Esophagus muscularis mucosa (tissue), 4 donors: Measurements from ENCODE around the gene HSD17B1.

Source experiments
- CTCF ChIP-seq, 3 experiments: fragments of 200-600 bp in 2 of 3; fragments of 450-650 bp in 1 of 3; sonication (generic) in 2 of 3; IDR thresholded peaks; one replicate each; pipeline ENCODE4 v1.5.1; 2017 to 2019; ENCODE audit warnings: antibody characterized with exemption in 3 of 3, mild to moderate bottlenecking in 2 of 3, moderate library complexity in 1 of 3
- EP300 ChIP-seq: sonication (generic); formaldehyde crosslinking; IDR thresholded peaks from one replicate; pipeline ENCODE4 v1.6.1; 2017; ENCODE audit warnings: antibody characterized with exemption
- POLR2AphosphoS5 ChIP-seq, 2 donors: sonication (generic); formaldehyde crosslinking; IDR thresholded peaks; one replicate each; pipeline ENCODE4 v1.6.1; 2017; ENCODE audit warnings: antibody characterized with exemption in 2 of 2

- TF ChIP-seq CTCF (IDR thresholded peaks at IDR 0.05) (no peak), POLR2AphosphoS5 (IDR thresholded peaks at IDR 0.05) (no peak), EP300 (no peak)
Measured at GRCh38 chr17:42581744-42582270, 29.1 kb downstream of the HSD17B1 start.
